HepG2 (cell line): ENCODE measurements around the gene RHOT1. TPM values are rescaled to one million over a fixed set of nuclear protein-coding genes. Genes with fewer than 3 reads are reported as not detected.

ENCODE experiments used
- ATAC-seq: fragments of 200-7000 bp; cut with Tn5 transposase; 3 replicates; pipeline ENCODE4 v1.9.1; 2020; ENCODE audit warnings: mild to moderate bottlenecking, moderate library complexity
- BruUV-seq: library from RNA; stranded (reverse); fragments of 400-500 nt; replicated peaks from 2 replicates; lab custom pipeline; 2021; lab: Mats Ljungman, UMichigan
- CTCF ChIA-PET: fragments of 300-600 bp; formaldehyde crosslinking; extraction: SDS; loops from one replicate; lab custom pipeline; 2021; ENCODE audit warnings: low total read pairs, inconsistent platforms, low intra/inter-chr PET ratio; lab: Yijun Ruan, JAX
- POLR2A ChIA-PET: fragments of 350-600 bp; sonication (Branson Sonifier 250); formaldehyde crosslinking; loops from one replicate; lab custom pipeline; 2020; ENCODE audit warnings: antibody characterized with exemption, inconsistent platforms; lab: Yijun Ruan, JAX
- DNase-seq: peaks from one replicate; pipeline ENCODE4 v3.0.0-alpha.2; 2015; ENCODE audit warnings: low spot score
- FAIRE-seq: peaks from 3 replicates; lab custom pipeline; 2011; peaks lifted over from hg19 to GRCh38; lab: Jason Lieb, UNC
- H2AFZ ChIP-seq: one replicate; pipeline ENCODE4 v1.6.1; 2011; ENCODE audit warnings: low read length, inconsistent platforms
- H3K27ac ChIP-seq: fragments of 300-600 bp; 3 replicates; pipeline ENCODE4 v1.8.0; 2011; ENCODE audit warnings: mixed run types, mild to moderate bottlenecking, mixed read lengths, low read length, inconsistent platforms; ENCODE audit not compliant: insufficient read depth; ENCODE audit errors: extremely low read length
- H3K27me3 ChIP-seq, 2 experiments: fragments of 200-600 bp in 1 of 2; 2 replicates in 1 of 2; 3 replicates in 1 of 2; pipeline versions ENCODE4 v1.6.0 to v1.8.0; 2011; ENCODE audit warnings: low read length in 2 of 2, mild to moderate bottlenecking in 2 of 2, moderate library complexity in 2 of 2, inconsistent platforms in 1 of 2; ENCODE audit not compliant: insufficient read depth in 2 of 2, control insufficient read depth in 1 of 2
- H3K36me3 ChIP-seq, 2 experiments: fragments of 200-600 bp in 1 of 2; replicated peaks in 1 of 2; 2 replicates in 1 of 2; 3 replicates in 1 of 2; pipeline versions ENCODE4 v1.5.1 to v1.8.0; 2011; ENCODE audit warnings: low read length in 2 of 2, inconsistent platforms in 1 of 2; ENCODE audit not compliant: insufficient read depth in 2 of 2, control insufficient read depth in 1 of 2
- H3K4me1 ChIP-seq: 2 replicates; pipeline ENCODE4 v1.5.1; 2012; ENCODE audit warnings: low read length, inconsistent platforms; ENCODE audit not compliant: insufficient read depth
- H3K4me2 ChIP-seq: 2 replicates; pipeline ENCODE4 v1.6.0; 2011; ENCODE audit warnings: low read depth, low read length, inconsistent platforms
- H3K4me3 ChIP-seq, 3 experiments: fragments of 200-600 bp in 1 of 3; sonication (generic), shearing (Covaris generic) in 1 of 3; replicated peaks in 1 of 3; 2 replicates each; pipeline ENCODE4 v1.5.1; 2011 to 2016; ENCODE audit warnings: low read length in 3 of 3, inconsistent platforms in 2 of 3, low read depth in 2 of 3, mild to moderate bottlenecking in 2 of 3, control low read depth in 1 of 3, mixed read lengths in 1 of 3; ENCODE audit not compliant: insufficient read depth in 1 of 3
- H3K79me2 ChIP-seq: one replicate; pipeline ENCODE4 v1.6.1; 2011; ENCODE audit warnings: low read length, inconsistent platforms; ENCODE audit not compliant: insufficient read depth
- H3K9ac ChIP-seq: 2 replicates; pipeline ENCODE4 v1.6.0; 2011; ENCODE audit warnings: mild to moderate bottlenecking, low read depth, low read length, inconsistent platforms; ENCODE audit not compliant: insufficient read depth
- H3K9me3 ChIP-seq: 2 replicates; pipeline ENCODE4 v1.5.1; 2012; ENCODE audit warnings: mild to moderate bottlenecking, low read length
- H4K20me1 ChIP-seq: 2 replicates; pipeline ENCODE4 v1.6.0; 2011; ENCODE audit warnings: inconsistent platforms, mild to moderate bottlenecking, low read length, moderate library complexity; ENCODE audit not compliant: insufficient read depth
- GLI4 ChIP-seq: sonication (generic); formaldehyde crosslinking; IDR thresholded peaks from 2 replicates; pipeline ENCODE4 v1.5.1; 2020; ENCODE audit warnings: missing genetic modification reagents, mild to moderate bottlenecking, moderate library complexity, borderline replicate concordance
- KDM6A ChIP-seq: IDR thresholded peaks from 2 replicates; pipeline ENCODE4 v1.6.1; 2016; ENCODE audit warnings: low read depth
- MATR3 ChIP-seq: sonication (generic); formaldehyde crosslinking; IDR thresholded peaks from 2 replicates; pipeline ENCODE4 v1.4.0; 2020; ENCODE audit warnings: missing genetic modification reagents
- NFKBIZ ChIP-seq: IDR thresholded peaks from 2 replicates; pipeline ENCODE4 v1.6.1; 2018; ENCODE audit warnings: missing genetic modification reagents, missing compliant biosample characterization
- RXRB ChIP-seq: IDR thresholded peaks from 2 replicates; pipeline ENCODE4 v1.6.1; 2016; ENCODE audit warnings: borderline replicate concordance, missing genetic modification reagents, missing compliant biosample characterization
- TSC22D2 ChIP-seq: sonication (generic); formaldehyde crosslinking; IDR thresholded peaks from 2 replicates; pipeline ENCODE4 v1.5.1; 2020; ENCODE audit warnings: missing genetic modification reagents, mild to moderate bottlenecking, borderline replicate concordance
- ZBTB34 ChIP-seq: sonication (generic); formaldehyde crosslinking; IDR thresholded peaks from 2 replicates; pipeline ENCODE4 v1.8.0; 2022; ENCODE audit warnings: mild to moderate bottlenecking, missing genetic modification reagents
- ZFP90 ChIP-seq: sonication (generic); formaldehyde crosslinking; IDR thresholded peaks from 2 replicates; pipeline ENCODE4 v1.8.0; 2022; ENCODE audit warnings: missing genetic modification reagents, mild to moderate bottlenecking, inconsistent platforms, borderline replicate concordance
- ZNF746 ChIP-seq: sonication (generic); formaldehyde crosslinking; IDR thresholded peaks from 2 replicates; pipeline ENCODE4 v1.8.0; 2022; ENCODE audit warnings: mild to moderate bottlenecking, missing genetic modification reagents
- WGBS: methylation state at CpG from one replicate; pipeline ENCODE4 v1.1.6; 2017; ENCODE audit warnings: low lambda C conversion rate; 5-methylcytosine and 5-hydroxymethylcytosine counted together
- in situ Hi-C: cut with HindIII; loops from 2 replicates; pipeline ENCODE4 v1.10.0; 2017; ENCODE audit warnings: low pct_unique_long_range_greater_than_20kb; ENCODE audit not compliant: extremely low pct_ligation_motif_present
- intact Hi-C: fragments of 100-400 bp; cut with micrococcal nuclease; formaldehyde crosslinking; loops from one replicate; pipeline ENCODE4 v1.10.0; 2022; ENCODE audit not compliant: unreplicated experiment
- polyA plus RNA-seq, 8 experiments: library from polyadenylated mRNA; depleted of rRNA in 3 of 8; stranded (reverse) in 7 of 8; unstranded in 1 of 8; fragments of >200 nt; fragmentation: Illumina TruSeq in 4 of 8; extraction: Trizol in 4 of 8; gene quantifications; 2 replicates each; pipeline versions ENCODE4 v1.2.1 to v1.2.3, GENCODE V29; 2011 to 2016; ENCODE audit warnings: low read depth in 4 of 8, missing spikeins in 1 of 8, mixed read lengths in 1 of 8; ENCODE audit not compliant: insufficient read depth in 1 of 8
- total RNA-seq, 5 experiments: library from RNA; depleted of rRNA; stranded (reverse); fragments of >200 nt; fragmentation: Illumina TruSeq; extraction: Trizol; gene quantifications; 2 replicates each; pipeline ENCODE4 v1.2.3, GENCODE V29; 2016; ENCODE audit warnings: low read depth in 1 of 5
- TF ChIP-seq, protein P1 (sequence below): sonication (generic); formaldehyde crosslinking; IDR thresholded peaks from 2 replicates; pipeline ENCODE4 v1.8.0; 2022; ENCODE audit warnings: mild to moderate bottlenecking, missing genetic modification reagents, moderate library complexity

RHOT1 gene
- total and polyA plus RNA-seq, 2 of the 13 experiments (the other 11 are each of a cell fraction or from before 2014, with no cell fraction given): 25.6 to 41.5 TPM

DNA sequence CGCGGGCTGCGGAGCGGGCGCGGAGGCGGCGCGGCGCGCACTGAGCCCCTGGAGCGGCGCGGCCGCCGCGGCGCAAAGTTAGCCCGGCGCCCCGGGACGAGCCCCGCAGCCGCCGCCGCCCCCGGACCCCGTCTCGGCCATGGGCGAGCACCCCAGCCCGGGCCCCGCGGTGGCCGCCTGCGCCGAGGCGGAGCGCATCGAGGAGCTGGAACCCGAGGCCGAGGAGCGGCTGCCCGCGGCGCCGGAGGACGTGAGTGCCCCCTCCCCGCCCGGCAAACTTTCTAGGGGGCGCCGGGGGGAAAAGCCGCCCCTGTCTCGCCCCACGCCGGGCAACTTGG, 123.7 kb downstream of the RHOT1 start:
- intact Hi-C loops (no loop called here), in situ Hi-C loops (no loop called here)
- Histone ChIP-seq H3K79me2 (no peaks in the 10 kb centered on the region), H3K9ac (no peak overlapping the region), H3K9me3 (no peaks in the 10 kb centered on the region), H3K27me3 (peaks cover 22 to 81% of the 10 kb centered on the region in 2 experiments), H4K20me1 (no peaks in the 10 kb centered on the region), H3K36me3 (no peaks in the 10 kb centered on the region), H3K4me2 (peak overlapping the region; percentile 72), H3K27ac (no peak overlapping the region), H3K4me3 (peak overlapping the region; percentile 57 to 65 (median 61); a peak in 4 of 6 replicates), H2AFZ (no peak overlapping the region), H3K4me1 (peaks cover 23% of the 10 kb centered on the region)
- CTCF ChIA-PET: no interaction called here
- FAIRE-seq: no peak
- 0% methylated on average over 4 of the region's 55 CpGs for WGBS
- TF ChIP-seq RXRB (CRISPR knock-in tag) (no peak), ZFP90 (CRISPR knock-in tag) (no peak), KDM6A (CRISPR knock-in tag) (no peak), MATR3 (CRISPR knock-in tag) (no peak), ZBTB34 (CRISPR knock-in tag) (no peak), ZNF746 (no peak), GLI4 (CRISPR knock-in tag) (no peak), NFKBIZ (no peak), TSC22D2 (CRISPR knock-in tag) (no peak)
- TF ChIP-seq, protein P1, sequence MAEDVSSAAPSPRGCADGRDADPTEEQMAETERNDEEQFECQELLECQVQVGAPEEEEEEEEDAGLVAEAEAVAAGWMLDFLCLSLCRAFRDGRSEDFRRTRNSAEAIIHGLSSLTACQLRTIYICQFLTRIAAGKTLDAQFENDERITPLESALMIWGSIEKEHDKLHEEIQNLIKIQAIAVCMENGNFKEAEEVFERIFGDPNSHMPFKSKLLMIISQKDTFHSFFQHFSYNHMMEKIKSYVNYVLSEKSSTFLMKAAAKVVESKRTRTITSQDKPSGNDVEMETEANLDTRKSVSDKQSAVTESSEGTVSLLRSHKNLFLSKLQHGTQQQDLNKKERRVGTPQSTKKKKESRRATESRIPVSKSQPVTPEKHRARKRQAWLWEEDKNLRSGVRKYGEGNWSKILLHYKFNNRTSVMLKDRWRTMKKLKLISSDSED: no peak
- POLR2A ChIA-PET: no interaction called here
- no peak for DNase-seq
- no peak for ATAC-seq
- BruUV-seq: no TSS peak
